GM12874 (cell line): Measurements from ENCODE around the gene ARHGAP8.

Experiments used
- CTCF ChIP-seq: IDR thresholded peaks from 2 replicates; pipeline ENCODE4 v1.5.1; 2011; ENCODE audit warnings: low read depth, mild to moderate bottlenecking, control low read depth, low read length, moderate library complexity; ENCODE audit not compliant: insufficient read depth

The ARHGAP8 gene

GRCh38 chr22:44782363-44782963, 30.1 kb downstream of the ARHGAP8 start:
- TF ChIP-seq CTCF: no peak

GRCh38 chr22:44783091-44783490, 30.7 kb downstream of the ARHGAP8 start:
- no peak for TF ChIP-seq CTCF

GRCh38 chr22:44783581-44783980, 31.2 kb downstream of the ARHGAP8 start:
- TF ChIP-seq CTCF: no peak

- no peak for TF ChIP-seq CTCF
These were observed 33.8 kb downstream of the ARHGAP8 start for GRCh38 chr22:44786136-44786535.

- no peak for TF ChIP-seq CTCF
These were observed 34.2 kb downstream of the ARHGAP8 start for GRCh38 chr22:44786610-44787009.

- no peak for TF ChIP-seq CTCF
These were observed 35.5 kb downstream of the ARHGAP8 start for GRCh38 chr22:44787832-44788231.

GRCh38 chr22:44793106-44793505, 40.7 kb downstream of the ARHGAP8 start:
- TF ChIP-seq CTCF: no peak
